ENCODE data around the gene PLCH1. TPM values are rescaled to one million over a fixed set of nuclear protein-coding genes. Genes with fewer than 3 reads are reported as not detected.

The PLCH1 gene
- total RNA-seq, 2 experiments from 2014 or later = 0.03 to 0.20 TPM

- Mint-ChIP-seq H3K4me3 (no peak overlapping the region), H3K9me3 (peaks cover 5% of the 10 kb centered on the region), H3K36me3 (ENCODE audit: low read depth) (no peaks in the 10 kb centered on the region), H3K27ac (no peak overlapping the region), H3K4me1 (ENCODE audit: low read depth) (no peaks in the 10 kb centered on the region), H3K27me3 (no peaks in the 10 kb centered on the region)
- Histone ChIP-seq H3K4me1 (ENCODE audit: insufficient read depth, low read length) (no peaks in the 10 kb centered on the region), H3K36me3 (ENCODE audit: insufficient read depth, low read length) (no peaks in the 10 kb centered on the region), H3K9me3 (ENCODE audit: control insufficient read depth in 1 of 2, insufficient read depth in 1 of 2, low read length in 2 of 2) (peaks cover 0 to 4% of the 10 kb centered on the region in 2 experiments), H3K4me3 (ENCODE audit: low read length) (no peak overlapping the region), H3K27ac (ENCODE audit: low read depth in 1 of 2, low read length in 2 of 2) (no peak overlapping the region), H3K27me3 (ENCODE audit: control insufficient read depth in 1 of 2, insufficient read depth in 2 of 2, low read length in 2 of 2) (no peaks in the 10 kb centered on the region)
- DNase-seq (no peak), ATAC-seq (ENCODE audit: poor library complexity) (no peak)
- POLR2A ChIA-PET = no interaction called here
- CTCF ChIA-PET = no interaction called here
- intact Hi-C loops (cut with DNase I, micrococcal nuclease) = no loop called here
- TF ChIP-seq, protein P1, sequence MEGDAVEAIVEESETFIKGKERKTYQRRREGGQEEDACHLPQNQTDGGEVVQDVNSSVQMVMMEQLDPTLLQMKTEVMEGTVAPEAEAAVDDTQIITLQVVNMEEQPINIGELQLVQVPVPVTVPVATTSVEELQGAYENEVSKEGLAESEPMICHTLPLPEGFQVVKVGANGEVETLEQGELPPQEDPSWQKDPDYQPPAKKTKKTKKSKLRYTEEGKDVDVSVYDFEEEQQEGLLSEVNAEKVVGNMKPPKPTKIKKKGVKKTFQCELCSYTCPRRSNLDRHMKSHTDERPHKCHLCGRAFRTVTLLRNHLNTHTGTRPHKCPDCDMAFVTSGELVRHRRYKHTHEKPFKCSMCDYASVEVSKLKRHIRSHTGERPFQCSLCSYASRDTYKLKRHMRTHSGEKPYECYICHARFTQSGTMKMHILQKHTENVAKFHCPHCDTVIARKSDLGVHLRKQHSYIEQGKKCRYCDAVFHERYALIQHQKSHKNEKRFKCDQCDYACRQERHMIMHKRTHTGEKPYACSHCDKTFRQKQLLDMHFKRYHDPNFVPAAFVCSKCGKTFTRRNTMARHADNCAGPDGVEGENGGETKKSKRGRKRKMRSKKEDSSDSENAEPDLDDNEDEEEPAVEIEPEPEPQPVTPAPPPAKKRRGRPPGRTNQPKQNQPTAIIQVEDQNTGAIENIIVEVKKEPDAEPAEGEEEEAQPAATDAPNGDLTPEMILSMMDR (IDR thresholded peaks at IDR 0.05) = no peak
Measured at GRCh38 chr3:155369735-155370134, 375.1 kb downstream of the PLCH1 start.

- no peaks in the 10 kb centered on the region for H3K4me1 Mint-ChIP-seq (ENCODE audit: low read depth)
- Histone ChIP-seq H3K4me1 (ENCODE audit: insufficient read depth, low read length) (no peaks in the 10 kb centered on the region), H3K9me3 (ENCODE audit: control insufficient read depth in 1 of 2, insufficient read depth in 1 of 2, low read length in 2 of 2) (peaks cover 0 to 4% of the 10 kb centered on the region in 2 experiments), H3K27ac (ENCODE audit: low read depth in 1 of 2, low read length in 2 of 2) (no peak overlapping the region), H3K27me3 (ENCODE audit: control insufficient read depth in 1 of 2, insufficient read depth in 2 of 2, low read length in 2 of 2) (no peaks in the 10 kb centered on the region), H3K36me3 (ENCODE audit: insufficient read depth, low read length) (no peaks in the 10 kb centered on the region), H3K4me3 (ENCODE audit: low read length) (no peak overlapping the region)
- peaks cover 5% of the 10 kb centered on the region for H3K9me3 Mint-ChIP-seq
- no peak overlapping the region for H3K4me3 Mint-ChIP-seq
- H3K36me3 Mint-ChIP-seq (ENCODE audit: low read depth) = no peaks in the 10 kb centered on the region
- TF ChIP-seq, protein P1 (IDR thresholded peaks at IDR 0.05) = no peak
- ChIA-PET POLR2A (no interaction called here), CTCF (no interaction called here)
- H3K27ac Mint-ChIP-seq = no peak overlapping the region
- H3K27me3 Mint-ChIP-seq = no peaks in the 10 kb centered on the region
- intact Hi-C loops (cut with DNase I, micrococcal nuclease) = no loop called here
- no peak for DNase-seq
- ATAC-seq (ENCODE audit: poor library complexity) = no peak
Measured at GRCh38 chr3:155369244-155369643, 375.6 kb downstream of the PLCH1 start.

DNA sequence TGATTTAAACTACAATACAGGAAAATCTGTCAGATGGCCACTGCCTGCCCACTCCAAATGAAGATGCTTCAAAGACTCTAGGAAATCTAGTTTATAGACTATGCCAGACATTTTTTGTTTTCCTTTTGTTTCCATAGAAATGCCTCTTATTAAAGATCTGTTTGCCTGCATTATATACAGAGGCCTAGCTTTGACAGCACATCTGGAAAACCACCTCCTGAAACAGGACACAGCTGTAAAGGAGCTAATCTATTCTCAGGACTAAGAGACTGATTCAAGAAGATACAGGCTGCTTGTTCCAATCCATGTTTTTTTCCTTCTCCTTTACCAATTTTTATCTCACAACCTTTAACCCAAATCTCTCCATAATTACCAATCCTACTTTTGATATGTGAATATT, 376.1 kb downstream of the PLCH1 start:
- intact Hi-C loops (cut with DNase I, micrococcal nuclease) = no loop called here
- peaks cover 0 to 4% of the 10 kb centered on the region in 2 experiments for H3K9me3 ChIP-seq (ENCODE audit: control insufficient read depth in 1 of 2, insufficient read depth in 1 of 2, low read length in 2 of 2)
- H3K36me3 Mint-ChIP-seq (ENCODE audit: low read depth) = no peaks in the 10 kb centered on the region
- ChIA-PET POLR2A (no interaction called here), CTCF (no interaction called here)
- H3K27me3 Mint-ChIP-seq = no peaks in the 10 kb centered on the region
- H3K4me3 ChIP-seq (ENCODE audit: low read length) = no peak overlapping the region
- no peaks in the 10 kb centered on the region for H3K27me3 ChIP-seq (ENCODE audit: control insufficient read depth in 1 of 2, insufficient read depth in 2 of 2, low read length in 2 of 2)
- H3K4me1 Mint-ChIP-seq (ENCODE audit: low read depth) = no peaks in the 10 kb centered on the region
- TF ChIP-seq, protein P1 (IDR thresholded peaks at IDR 0.05) = no peak
- no peak for ATAC-seq (ENCODE audit: poor library complexity)
- peaks cover 5% of the 10 kb centered on the region for H3K9me3 Mint-ChIP-seq
- H3K27ac Mint-ChIP-seq = no peak overlapping the region
- no peaks in the 10 kb centered on the region for H3K36me3 ChIP-seq (ENCODE audit: insufficient read depth, low read length)
- H3K27ac ChIP-seq (ENCODE audit: low read depth in 1 of 2, low read length in 2 of 2) = no peak overlapping the region
- H3K4me1 ChIP-seq (ENCODE audit: insufficient read depth, low read length) = no peaks in the 10 kb centered on the region
- no peak overlapping the region for H3K4me3 Mint-ChIP-seq
- no peak for DNase-seq

Measured in CD4-positive, alpha-beta T cell (primary cell).